HG02852 (cell line): ENCODE measurements around the gene PCLAF.
A peak's percentile ranks its signal among the peaks of the same experiment; 100 is the strongest.
"Not testable (repeated sequence)": the region's sequence is repeated elsewhere in the genome, so short reads cannot be mapped to it uniquely, and the experiment has no call there.

Experiments used
- ATAC-seq: cut with Tn5 transposase; IDR thresholded peaks from one replicate; pipeline ENCODE4 v1.9.1; 2021; ENCODE audit warnings: mild to moderate bottlenecking, moderate library complexity; ENCODE audit not compliant: unreplicated experiment

Gene PCLAF, protein sequence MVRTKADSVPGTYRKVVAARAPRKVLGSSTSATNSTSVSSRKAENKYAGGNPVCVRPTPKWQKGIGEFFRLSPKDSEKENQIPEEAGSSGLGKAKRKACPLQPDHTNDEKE

DNA sequence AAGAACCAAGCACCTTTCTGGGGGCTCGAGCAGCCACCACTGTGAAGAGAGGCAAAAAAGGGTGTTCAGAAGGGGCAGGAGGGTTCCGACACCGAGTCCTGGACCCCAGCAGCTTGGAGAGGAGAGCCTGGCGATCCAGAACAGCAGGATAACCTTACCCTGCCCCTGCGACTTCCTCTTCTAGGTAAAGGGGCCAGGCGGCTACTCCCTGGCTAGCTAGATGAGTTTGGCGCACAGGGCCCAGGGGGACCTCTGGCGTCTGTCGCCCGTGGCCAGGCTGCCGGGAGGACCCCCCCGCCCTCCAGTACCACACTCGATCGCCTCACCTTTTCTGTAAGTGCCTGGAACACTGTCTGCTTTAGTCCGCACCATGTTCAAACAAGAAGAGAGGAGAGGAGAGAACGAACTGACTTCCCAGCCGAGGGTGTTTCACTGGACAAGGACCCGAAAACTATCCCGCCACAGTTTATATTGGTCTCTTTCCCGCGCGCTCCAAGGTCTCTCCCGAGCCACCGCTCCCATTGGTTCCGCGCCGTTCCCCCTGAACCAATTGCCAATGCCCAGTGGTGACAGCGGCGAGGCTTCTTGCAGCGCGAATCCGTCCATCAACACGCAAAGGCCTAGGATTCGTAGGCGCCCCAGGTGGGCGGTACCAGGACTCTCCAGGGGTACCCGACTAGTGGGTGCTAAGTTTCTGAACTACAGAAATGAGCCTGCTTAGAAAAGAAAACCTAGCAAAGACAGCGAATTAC is at the start of gene PCLAF:
Gene PCLAF, minus strand, starts transcription at position 442 of the 752 bp plus-strand sequence. Its CDS starts 70 bp downstream, at position 372.
- peak; percentile 99 for ATAC-seq

- ATAC-seq, result no peak
These were observed 48.9 kb upstream of the PCLAF start for GRCh38 chr15:64430000-64430735.

DNA sequence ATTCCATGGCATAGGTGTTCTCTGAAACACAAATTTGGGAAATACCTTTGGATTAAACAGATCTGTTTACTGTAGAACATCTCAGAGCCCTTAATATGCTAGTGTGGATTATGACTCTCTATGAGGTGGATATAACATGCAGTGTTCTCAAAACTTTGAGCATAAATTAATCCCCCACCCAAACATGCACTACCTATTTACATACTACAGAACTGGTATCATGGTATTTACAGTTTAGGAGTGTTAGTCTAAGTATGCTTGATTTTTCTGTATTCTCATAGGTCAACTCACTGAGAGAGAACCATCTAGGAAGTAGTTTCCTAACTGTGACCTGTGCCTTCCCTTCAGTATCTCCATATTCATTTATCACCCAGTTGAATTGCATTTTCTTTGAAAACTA is 48.2 kb upstream of the PCLAF start:
- no peak for ATAC-seq

GRCh38 chr15:64426845-64427465 is 45.7 kb upstream of the PCLAF start:
- ATAC-seq, result no peak

- no peak for ATAC-seq
These were observed 44.0 kb upstream of the PCLAF start for GRCh38 chr15:64425221-64425620.

GRCh38 chr15:64423970-64424369 is 42.7 kb upstream of the PCLAF start:
- no peak for ATAC-seq

DNA sequence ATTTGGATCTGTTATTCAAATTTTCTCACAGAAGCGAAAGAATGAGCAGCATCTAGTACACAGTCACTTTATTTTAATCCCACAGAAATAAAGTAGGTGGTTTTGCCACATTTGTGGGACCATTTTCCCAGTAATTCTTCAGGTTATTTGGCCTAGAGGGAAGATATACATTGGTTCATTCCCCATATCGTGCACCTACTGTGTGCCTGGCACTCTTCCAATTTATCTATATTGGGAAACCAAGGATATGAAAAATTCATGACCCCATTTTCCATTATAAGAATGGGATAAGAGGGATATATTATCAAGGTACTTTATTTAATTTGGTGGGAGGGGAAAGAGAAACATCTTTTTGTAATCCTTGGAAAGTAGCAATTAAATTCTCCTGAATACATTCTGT is 41.5 kb upstream of the PCLAF start:
- no peak for ATAC-seq

GRCh38 chr15:64412216-64412615 is 31.0 kb upstream of the PCLAF start:
- no peak for ATAC-seq

DNA sequence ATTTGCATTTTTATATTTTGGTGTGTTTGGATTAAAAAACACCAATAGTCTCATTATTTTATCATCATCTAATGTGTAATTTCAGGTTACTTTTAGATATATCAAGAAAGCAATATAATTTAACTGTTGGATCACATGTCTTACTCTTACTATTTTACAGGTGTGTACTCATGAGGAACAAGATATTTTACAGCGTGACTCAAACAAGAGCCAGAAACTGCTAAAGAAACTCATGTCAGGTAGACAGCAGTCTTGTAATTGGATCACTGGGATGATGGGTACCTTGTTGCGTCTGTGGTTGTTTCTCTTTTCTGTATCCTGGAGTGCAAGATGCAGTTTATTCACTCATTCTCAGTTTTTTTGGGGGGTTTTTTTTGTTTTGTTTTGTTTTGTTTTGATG is 19.3 kb upstream of the PCLAF start:
- ATAC-seq, result no peak

DNA sequence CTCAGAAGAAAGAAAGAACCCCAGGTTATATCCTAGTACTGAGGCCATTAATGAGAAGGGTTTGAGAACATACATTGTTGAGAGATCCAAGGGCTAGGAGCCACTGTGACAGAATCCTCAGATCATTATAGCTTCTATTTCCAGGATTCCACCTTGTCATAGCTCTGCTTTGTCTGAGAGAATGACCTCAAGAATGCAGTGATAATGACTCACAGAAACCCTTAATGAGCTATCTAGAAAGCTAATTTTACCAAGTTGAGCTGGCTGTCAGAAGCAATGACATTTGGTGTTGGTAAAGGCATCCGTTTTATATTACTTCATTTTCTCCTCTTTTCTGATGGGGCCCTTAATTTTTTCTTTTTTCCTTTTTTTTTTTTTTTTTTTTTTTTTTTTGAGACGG is 17.3 kb upstream of the PCLAF start:
- no peak for ATAC-seq

DNA sequence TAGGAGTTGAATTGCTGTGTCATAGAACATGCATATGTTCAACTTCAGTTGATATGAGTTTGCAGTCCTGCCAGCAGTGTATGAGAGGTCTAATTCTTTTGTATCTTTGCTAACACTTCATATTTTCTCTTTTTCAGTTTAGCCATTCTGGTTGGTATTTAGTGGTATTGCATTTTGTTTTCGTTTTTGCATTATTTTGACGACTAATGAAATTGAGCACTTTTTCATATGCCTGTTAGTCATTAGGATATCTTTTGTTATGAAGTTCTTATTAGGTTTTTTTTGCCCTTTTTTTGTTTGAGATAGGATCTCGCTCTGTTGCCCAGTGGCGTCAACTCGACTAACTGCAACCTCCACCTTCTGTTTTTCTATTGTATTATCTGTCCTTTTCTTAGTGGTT is 15.5 kb upstream of the PCLAF start:
- ATAC-seq, result no peak

DNA sequence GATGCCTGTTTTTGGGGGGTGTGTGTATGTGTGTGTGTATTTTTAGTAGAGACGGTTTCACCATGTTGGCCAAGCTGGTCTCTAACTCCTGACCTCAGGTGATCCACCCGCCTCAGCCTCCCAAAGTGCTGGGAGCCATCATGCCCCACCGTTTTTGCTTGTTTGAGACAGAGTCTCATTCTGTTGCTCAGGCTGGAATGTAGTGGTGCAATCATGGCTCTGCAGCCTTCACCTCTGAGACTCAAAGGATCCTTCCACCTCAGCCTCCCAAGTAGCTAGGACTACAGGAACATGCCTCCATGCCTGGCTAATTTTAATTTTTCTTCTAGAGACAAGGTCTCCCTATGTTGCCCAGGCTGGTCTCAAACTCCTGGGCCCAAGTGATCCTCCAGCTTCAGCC is 11.2 kb upstream of the PCLAF start:
- not testable (repeated sequence) for ATAC-seq

DNA sequence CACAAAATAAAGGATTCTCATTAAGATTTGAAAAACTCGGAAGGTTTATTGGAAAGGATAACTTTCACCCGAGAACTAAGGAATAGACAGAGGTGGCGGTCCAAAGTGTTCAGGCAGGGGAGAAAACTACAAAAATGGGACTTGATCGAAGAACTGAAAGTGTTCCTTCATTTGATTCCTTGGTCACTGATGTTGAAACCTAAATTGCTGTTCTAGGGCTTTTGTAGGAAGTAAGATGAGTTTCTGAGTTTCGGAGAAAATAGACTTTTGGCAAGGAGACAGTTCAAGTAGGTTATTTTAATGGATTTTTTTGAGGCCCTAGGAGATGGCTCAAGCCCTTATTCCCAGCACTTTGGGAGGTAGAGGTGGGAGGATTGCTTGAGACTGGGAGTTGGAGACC is 7.8 kb upstream of the PCLAF start:
- no peak for ATAC-seq

DNA sequence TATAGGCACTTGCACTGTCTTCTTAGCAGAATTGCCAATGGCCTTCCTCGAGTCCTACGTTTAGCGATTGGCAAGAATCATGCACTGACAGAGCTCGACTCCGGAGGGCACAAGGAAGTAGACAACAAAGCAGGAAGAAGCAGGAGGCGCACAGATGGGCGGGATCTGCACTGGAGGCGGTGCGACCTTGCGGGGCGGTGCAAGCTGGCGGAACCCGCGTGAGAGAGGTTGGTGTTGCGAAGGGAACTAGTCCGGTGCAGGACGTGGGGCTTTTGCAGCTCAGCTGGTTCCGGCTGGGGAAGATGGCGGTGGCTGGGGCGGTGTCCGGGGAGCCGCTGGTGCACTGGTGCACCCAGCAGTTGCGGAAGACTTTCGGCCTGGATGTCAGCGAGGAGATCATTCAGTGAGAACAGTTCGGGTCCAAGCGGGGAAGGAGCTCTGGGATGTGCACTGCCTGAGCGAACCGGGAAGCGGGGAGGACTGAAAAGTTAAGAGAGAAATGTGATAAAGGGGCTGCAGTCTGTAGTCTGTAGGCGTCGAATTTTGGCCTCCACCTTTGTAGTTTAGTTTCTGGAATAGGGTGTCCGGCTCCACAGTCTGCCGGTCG is 6.4 kb upstream of the PCLAF start, which contains the start of gene TRIP4:
Gene TRIP4, plus strand, starts transcription at position 275 of the 607 bp plus-strand sequence. Its CDS starts 28 bp downstream, at position 303.
- peak; percentile 97 for ATAC-seq

GRCh38 chr15:64386291-64386690 is 5.0 kb upstream of the PCLAF start:
- no peak for ATAC-seq

GRCh38 chr15:64383760-64384159 is 2.5 kb upstream of the PCLAF start:
- no peak for ATAC-seq

GRCh38 chr15:64380130-64380870 is 941 bp downstream of the PCLAF start:
- not testable (repeated sequence) for ATAC-seq

- no peak for ATAC-seq
These were observed 1.9 kb downstream of the PCLAF start for GRCh38 chr15:64379216-64379960.

DNA sequence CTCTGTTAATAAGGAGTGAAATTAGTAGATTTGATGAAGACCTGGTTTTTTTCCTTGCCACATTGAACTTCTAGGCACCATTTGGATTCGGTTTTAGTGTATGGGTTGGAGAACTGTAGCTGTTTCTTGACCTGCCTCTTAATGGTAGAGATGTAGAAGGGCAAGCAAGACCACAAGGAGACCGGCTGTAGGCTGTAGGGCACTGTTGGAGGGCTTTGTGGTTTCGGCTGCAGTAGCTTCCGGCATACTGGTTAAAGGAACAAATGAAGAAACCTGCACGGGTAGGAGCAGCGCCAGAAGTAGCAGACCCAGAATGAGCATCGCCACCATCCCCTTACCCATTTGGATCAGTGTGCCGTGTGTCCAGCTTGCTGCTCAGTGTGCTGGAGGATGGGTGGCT is 7.9 kb downstream of the PCLAF start:
- ATAC-seq, result no peak

DNA sequence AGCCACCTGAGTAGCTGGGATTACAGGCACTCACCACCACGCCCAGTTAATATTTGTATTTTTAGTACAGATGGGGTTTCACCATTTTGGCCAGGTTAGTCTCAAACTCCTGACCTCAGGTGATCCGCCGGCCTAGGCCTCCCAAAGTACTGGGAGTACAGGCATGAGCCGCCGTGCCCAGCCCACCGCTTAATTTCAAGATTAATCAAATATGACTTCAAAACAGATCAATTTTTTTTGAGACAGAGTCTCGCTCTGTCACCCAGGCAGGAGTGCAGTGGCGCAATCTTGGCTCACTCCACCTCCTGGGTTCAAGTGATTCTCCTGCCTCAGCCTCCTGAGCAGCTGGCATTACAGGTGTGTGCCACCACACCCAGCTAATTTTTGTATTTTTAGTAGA is 9.9 kb downstream of the PCLAF start:
- not testable (repeated sequence) for ATAC-seq
